GM12892 (cell line): Measurements from ENCODE around the gene CPAMD8.

Source experiments
- POLR2A ChIP-seq: IDR thresholded peaks from 2 replicates; pipeline ENCODE4 v1.6.1; 2011; ENCODE audit warnings: low read depth, low read length, control low read depth
- POLR2AphosphoS5 ChIP-seq: IDR thresholded peaks from 2 replicates; pipeline ENCODE4 v1.6.1; 2011; ENCODE audit warnings: low read depth, low read length, control low read depth
- TAF1 ChIP-seq: IDR thresholded peaks from 2 replicates; pipeline ENCODE4 v1.6.1; 2011; ENCODE audit warnings: low read depth, mild to moderate bottlenecking, control low read depth, low read length, borderline replicate concordance

- TF ChIP-seq POLR2AphosphoS5 (no peak), POLR2A (no peak), TAF1 (no peak)
Measured at GRCh38 chr19:17005000-17005399, 21.6 kb downstream of the CPAMD8 start.
